Kidney (tissue), 14 donors: ENCODE data around the gene LENG1. TPM values are rescaled to one million over a fixed set of nuclear protein-coding genes. Genes with fewer than 3 reads are reported as not detected.

ENCODE experiments used
- DNase-seq, 5 donors: peaks; one replicate each; pipeline ENCODE4 v3.0.0-alpha.2; 2013 to 2020
- FAIRE-seq: peaks from 2 replicates; lab custom pipeline; 2012; peaks lifted over from hg19 to GRCh38; lab: Jason Lieb, UNC
- H3K27ac ChIP-seq, 2 donors: one replicate each; pipeline ENCODE4 v1.7.0; 2013; ENCODE audit warnings: low read depth in 2 of 2, low read length in 2 of 2, inconsistent platforms in 1 of 2
- H3K27me3 ChIP-seq: one replicate; pipeline ENCODE4 v1.7.1; 2013; ENCODE audit warnings: low read length, inconsistent platforms; ENCODE audit not compliant: control insufficient read depth, insufficient read depth
- H3K36me3 ChIP-seq, 3 donors: one replicate each; pipeline versions ENCODE4 v1.7.0 to v1.7.1; 2013; ENCODE audit warnings: low read length in 3 of 3, control low read depth in 1 of 3, inconsistent platforms in 1 of 3; ENCODE audit not compliant: insufficient read depth in 3 of 3, control insufficient read depth in 2 of 3
- H3K4me1 ChIP-seq, 3 donors: one replicate each; pipeline versions ENCODE4 v1.7.0 to v1.7.1; 2013; ENCODE audit warnings: low read length in 3 of 3, inconsistent platforms in 1 of 3, low read depth in 1 of 3; ENCODE audit not compliant: control insufficient read depth in 2 of 3, insufficient read depth in 2 of 3
- H3K4me3 ChIP-seq, 3 donors: one replicate each; pipeline versions ENCODE4 v1.7.0 to v1.8.1; 2013; ENCODE audit warnings: low read length in 3 of 3, control low read depth in 1 of 3, inconsistent platforms in 1 of 3
- H3K9ac ChIP-seq, 3 donors: one replicate each; pipeline versions ENCODE4 v1.7.0 to v1.7.1; 2013; ENCODE audit warnings: low read length in 3 of 3, control low read depth in 1 of 3, inconsistent platforms in 1 of 3
- H3K9me3 ChIP-seq, 3 donors: one replicate each; pipeline versions ENCODE4 v1.7.0 to v1.7.1; 2013; ENCODE audit warnings: low read length in 3 of 3, control low read depth in 1 of 3, inconsistent platforms in 1 of 3; ENCODE audit not compliant: control insufficient read depth in 2 of 3, insufficient read depth in 1 of 3
- intact Hi-C: fragments of 100-400 bp; cut with DNase I; formaldehyde crosslinking; loops from one replicate; pipeline ENCODE4 v1.11.1; 2022
- polyA plus RNA-seq: library from polyadenylated mRNA; stranded (reverse); fragments of 350-450 nt; fragmentation: Illumina TruSeq; extraction: RNeasy Lipid Tissue Mini Kit (QIAGEN cat#74804); gene quantifications from one replicate; pipeline ENCODE4 v1.2.3, GENCODE V29; 2014; ENCODE audit warnings: low read depth, low replicate concordance; ENCODE audit not compliant: insufficient read depth
- total RNA-seq: library from RNA; stranded (reverse); fragmentation: NEBNext Ultra II Directional; extraction: Animal tissue kit (Norgen Biotek cat#: 25700); gene quantifications from one replicate; pipeline ENCODE4 v1.2.1, GENCODE V29; 2021
- TF ChIP-seq, protein P1 (sequence below): IDR thresholded peaks from 3 replicates; pipeline ENCODE4 v1.5.1; 2012; ENCODE audit warnings: mild to moderate bottlenecking, moderate library complexity, borderline replicate concordance; ENCODE audit not compliant: insufficient read depth; ENCODE audit errors: extremely low read depth
- donor health status: control.
- donor health status: control.
- donor health status: control.
- donor health status: control.
- donor health status: control.
- donor health status: DM: yes; HTN: yes; CAD: no.
- donor health status: Normal renal cell carcinoma (clear cell type).

Gene LENG1
- total and polyA plus RNA-seq, 2 donors from 2014 or later, result 8.0 to 12.2 TPM

DNA sequence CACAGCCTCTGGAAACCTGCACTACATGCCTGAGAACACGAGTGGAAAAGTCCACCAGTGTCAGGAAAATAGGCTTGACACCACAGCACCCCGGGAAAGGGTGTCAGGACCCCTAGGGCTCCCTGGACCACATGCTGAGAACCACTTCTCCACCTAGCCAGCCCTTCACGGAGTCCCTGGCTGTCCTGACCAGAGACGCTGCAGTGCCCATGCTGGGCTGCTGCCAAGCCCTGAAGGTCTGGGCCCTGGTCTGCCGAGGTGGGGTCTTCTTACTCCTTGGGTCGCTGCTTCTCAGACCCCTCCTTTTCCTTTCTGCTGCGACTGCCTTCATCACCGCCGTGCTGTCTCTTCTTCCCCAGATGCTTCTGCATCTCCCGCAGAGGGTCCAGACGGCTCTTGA lies 3.0 kb downstream of the LENG1 start:
- FAIRE-seq, result no peak

DNA sequence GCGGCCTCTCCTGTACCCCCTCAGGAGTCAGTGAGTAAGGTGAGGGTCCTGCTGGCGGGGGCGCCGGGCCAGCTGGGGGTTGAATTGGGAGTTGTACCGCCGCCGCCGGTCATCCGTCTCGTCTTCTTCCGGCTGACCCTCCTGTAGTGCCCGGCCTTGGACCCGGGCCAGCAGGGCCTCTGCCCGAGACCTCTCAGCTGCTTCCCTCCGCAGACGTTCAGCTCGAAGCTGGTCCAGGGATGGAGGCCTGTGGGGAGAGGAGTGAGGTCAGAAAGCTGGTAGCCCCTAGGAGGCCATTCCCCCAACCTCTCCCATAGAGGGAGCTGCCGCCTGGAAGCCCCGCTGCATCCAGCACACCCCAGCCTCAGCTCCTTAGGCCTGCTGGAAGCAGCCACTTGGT lies 3.8 kb downstream of the LENG1 start:
- Histone ChIP-seq H3K27me3 (no peaks in the 10 kb centered on the region), H3K36me3 (peaks cover 4 to 43% (median 29%) of the 10 kb centered on the region in 3 donors), H3K27ac (no peak overlapping the region), H3K9ac (no peak overlapping the region), H3K4me1 (peaks cover 0 to 18% (median 8%) of the 10 kb centered on the region in 3 donors), H3K9me3 (no peaks in the 10 kb centered on the region), H3K4me3 (no peak overlapping the region)
- intact Hi-C loops, result no loop called here
- TF ChIP-seq, protein P1, sequence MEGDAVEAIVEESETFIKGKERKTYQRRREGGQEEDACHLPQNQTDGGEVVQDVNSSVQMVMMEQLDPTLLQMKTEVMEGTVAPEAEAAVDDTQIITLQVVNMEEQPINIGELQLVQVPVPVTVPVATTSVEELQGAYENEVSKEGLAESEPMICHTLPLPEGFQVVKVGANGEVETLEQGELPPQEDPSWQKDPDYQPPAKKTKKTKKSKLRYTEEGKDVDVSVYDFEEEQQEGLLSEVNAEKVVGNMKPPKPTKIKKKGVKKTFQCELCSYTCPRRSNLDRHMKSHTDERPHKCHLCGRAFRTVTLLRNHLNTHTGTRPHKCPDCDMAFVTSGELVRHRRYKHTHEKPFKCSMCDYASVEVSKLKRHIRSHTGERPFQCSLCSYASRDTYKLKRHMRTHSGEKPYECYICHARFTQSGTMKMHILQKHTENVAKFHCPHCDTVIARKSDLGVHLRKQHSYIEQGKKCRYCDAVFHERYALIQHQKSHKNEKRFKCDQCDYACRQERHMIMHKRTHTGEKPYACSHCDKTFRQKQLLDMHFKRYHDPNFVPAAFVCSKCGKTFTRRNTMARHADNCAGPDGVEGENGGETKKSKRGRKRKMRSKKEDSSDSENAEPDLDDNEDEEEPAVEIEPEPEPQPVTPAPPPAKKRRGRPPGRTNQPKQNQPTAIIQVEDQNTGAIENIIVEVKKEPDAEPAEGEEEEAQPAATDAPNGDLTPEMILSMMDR, result no peak
- DNase-seq, result peak in 1 of 5 donors; percentile 63
- no peak for FAIRE-seq

More for the DNA sequence above, 3.0 kb downstream of the LENG1 start:
- no peak for DNase-seq
- Histone ChIP-seq H3K9ac (no peak overlapping the region), H3K27ac (no peak overlapping the region), H3K27me3 (no peaks in the 10 kb centered on the region), H3K9me3 (no peaks in the 10 kb centered on the region), H3K4me1 (peaks cover 0 to 21% (median 8%) of the 10 kb centered on the region in 3 donors), H3K36me3 (peaks cover 4 to 43% (median 29%) of the 10 kb centered on the region in 3 donors), H3K4me3 (no peak overlapping the region)
- intact Hi-C loops, result no loop called here
- TF ChIP-seq, protein P1, result no peak

- intact Hi-C loops, result no loop called here
- H3K27me3 ChIP-seq, result no peaks in the 10 kb centered on the region
- DNase-seq (no peak), FAIRE-seq (no peak)
- H3K9ac ChIP-seq, result no peak overlapping the region
- H3K27ac ChIP-seq, result no peak overlapping the region
- TF ChIP-seq, protein P1, result no peak
- H3K9me3 ChIP-seq, result no peaks in the 10 kb centered on the region
- peaks cover 4 to 43% (median 34%) of the 10 kb centered on the region in 3 donors for H3K36me3 ChIP-seq
- peaks cover 0 to 11% (median 8%) of the 10 kb centered on the region in 3 donors for H3K4me1 ChIP-seq
- H3K4me3 ChIP-seq, result no peak overlapping the region
These were observed 4.7 kb downstream of the LENG1 start for GRCh38 chr19:54154603-54155345.
